ENCODE measurements around the gene TMA7B.
"Not testable (repeated sequence)": the region's sequence is repeated elsewhere in the genome, so short reads cannot be mapped to it uniquely, and the experiment has no call there.

TMA7B gene

DNA sequence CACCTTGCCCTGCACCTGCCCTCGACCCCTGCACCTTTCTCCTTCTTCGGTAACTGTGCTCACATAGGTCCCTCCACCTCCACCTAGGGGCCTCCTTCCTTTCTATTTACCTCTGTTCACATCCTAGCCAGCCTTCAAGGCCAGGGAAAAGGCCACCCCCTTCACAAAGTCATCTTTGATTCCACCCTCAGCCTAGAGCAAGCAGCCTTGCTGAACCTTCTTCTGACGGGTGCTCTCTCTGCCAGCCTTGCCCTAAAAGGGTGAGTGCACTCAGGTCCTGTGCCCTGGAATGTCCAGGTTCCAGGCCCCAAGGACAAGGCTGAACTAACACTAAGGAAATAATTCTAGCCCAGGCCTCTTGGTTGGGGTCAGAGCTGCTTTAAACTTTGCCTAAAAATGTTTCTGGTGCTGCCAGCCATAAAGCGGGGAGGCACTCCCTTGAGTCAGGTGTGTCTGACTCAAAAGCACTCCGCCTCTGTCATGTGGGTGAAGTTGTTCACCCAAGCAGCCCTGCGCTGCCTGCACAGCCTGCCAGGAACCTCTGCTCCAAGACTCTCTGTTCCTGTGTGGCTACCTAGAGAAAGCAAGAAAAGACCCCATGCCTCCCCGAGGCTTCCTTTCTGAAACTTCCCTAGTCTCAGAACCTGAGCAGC, 25.3 kb downstream of the TMA7B start:
- DNase-seq = no peak

DNA sequence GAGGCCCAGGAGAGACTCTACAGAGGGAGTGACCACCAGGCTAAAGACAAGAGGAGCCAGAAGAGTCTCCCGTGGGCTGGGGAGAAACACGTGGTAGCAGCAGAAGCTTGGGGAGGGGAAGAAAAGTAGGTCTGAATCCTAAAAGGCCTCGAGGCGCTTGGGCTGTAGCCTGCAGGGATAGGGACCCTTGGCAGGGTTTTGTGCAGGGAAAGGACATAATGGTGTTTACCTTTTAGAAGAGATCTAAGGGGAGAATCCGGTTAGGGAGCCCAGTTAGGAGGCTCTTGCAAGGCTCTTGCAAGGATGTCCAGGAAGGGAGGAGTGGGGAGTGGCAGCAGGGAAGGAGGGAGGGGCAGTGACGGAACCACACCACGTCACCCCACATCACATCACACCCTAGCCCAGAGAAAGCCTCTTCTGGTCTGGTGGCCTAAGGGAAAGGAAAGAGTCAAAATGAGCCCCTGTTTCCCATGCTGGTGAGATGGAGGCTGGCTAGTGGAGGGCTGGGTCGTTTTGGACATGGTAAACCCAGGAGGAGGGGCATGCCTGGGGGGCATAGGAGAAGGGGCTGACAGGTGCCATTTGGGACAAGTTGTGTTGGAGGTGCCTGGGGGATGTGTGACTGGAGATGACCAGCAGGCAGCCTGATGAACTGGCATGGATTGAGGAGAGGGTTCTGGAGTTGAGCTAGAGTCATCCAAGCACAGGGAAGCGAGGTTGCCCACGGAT, 28.4 kb downstream of the TMA7B start:
- DNase-seq = no peak

DNA sequence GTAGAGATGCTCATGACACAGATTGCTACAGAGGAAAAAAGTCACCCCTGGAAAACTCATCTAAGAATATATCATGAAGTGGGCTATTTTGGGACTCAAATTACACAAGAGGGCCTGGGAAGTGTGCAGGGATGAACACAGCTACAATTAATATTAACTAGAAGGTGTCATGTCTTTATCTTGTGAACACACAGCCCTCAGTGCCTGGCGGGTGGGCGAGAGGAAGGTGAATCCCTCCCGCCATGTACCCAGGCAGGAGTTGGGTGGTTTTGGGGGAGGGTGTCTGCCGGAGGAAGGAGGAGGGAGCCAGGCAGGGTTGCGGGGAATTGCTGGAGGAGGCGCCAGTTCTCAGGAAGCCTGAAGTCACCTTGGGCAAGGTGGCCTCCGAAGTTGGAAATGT, 29.4 kb downstream of the TMA7B start:
- DNase-seq = no peak

DNA sequence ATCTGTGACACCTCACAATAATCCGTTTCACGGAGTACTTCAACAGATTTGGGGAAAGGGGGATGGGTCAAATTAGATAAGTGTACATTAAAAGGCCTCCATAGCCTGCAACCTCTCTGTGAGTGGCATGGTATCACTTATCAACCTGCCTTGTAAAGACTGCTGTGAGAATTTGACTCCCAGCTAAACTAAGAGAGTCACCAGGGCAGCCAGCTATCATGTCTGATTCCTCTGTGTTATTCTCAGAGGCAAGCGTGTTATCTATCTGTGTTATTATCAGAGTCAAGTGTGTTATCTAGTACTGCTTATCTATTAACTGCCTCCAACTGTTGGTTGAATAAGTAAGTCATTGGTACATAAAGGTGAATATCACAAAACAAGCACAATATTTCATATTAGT, 30.5 kb downstream of the TMA7B start:
- DNase-seq = no peak

DNA sequence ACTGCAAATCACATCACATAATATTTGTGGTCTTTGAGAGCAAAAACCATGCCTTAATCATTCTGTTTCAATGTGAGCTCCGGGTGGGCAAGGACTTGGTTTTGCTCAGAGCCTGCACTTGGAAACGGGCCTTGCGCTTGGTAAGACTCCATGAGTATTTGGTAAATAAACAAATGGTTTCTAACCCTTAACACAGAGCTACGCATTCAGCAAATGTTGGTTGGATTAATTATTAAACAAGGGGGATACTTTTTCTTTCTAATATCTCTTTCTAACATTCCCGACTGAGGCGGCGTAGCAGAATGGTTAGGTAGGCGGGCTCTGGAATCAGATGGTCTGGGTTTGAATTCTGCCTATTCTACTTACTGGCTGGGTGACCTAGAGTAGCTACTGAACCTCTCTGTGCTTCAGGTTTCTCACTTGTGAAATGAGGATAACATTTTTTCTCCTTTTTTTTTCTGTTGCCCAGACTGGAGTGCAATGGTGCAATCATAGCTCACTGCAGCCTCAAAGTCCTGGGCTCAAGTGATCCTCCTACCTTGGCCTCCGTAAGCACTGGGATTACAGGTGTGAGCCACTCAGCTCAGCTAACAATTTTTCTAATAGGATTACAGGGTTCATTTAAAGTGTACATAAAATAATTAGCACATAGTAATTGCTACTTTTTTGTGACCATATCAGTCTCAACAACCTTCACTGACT, 31.1 kb downstream of the TMA7B start:
- DNase-seq = no peak

DNA sequence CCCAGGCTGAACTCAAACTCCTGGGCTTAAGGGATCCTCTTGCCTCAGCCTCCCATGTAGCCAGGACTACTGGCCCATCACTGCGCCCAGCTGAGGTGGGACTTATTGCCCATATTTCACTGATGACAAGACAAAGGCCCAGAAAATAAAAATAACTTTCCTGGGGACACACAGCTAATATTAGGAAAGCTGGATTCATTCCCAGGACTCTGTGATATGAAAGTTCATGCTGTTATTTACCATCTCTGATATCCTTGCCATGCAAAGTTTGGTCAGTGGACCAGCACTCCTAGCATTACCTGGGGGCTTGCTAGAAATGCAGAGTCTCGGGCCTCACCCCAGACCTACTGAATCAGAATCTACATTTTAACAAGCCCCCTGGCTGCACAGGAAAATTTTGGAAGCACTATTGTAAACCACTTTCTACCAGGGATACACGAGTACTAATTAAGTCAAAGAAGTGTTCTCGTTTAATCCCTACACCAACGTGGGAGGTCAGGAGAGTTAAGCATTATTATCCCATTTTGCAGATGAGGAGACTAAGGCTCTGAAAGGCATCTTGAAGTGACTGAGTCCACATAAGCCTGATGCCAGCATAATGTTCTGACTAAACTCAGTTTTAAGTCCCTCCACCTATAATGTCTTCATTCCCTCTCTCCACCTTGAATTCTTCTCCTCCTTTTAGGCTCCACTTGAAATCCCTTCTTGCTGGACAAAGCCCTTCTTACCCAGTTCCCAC, 32.1 kb downstream of the TMA7B start:
- no peak for DNase-seq

DNA sequence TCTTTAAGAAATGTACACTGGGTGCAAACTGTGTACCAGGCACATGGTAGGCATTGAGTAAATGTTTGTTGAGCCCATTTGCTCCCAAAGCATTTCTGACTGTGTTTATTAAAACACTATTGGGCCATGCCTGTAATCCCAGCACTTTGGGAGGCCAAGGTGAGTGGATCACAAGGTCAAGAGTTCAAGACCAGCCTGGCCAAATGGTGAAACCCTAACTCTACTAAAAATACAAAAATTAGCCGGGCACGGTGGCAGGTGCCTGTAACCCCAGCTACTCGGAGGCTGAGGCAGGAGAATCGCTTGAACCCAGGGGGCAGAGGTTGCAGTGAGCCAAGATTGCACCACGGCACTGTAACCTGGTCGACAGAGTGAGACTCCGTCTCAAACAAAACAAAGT, 32.7 kb downstream of the TMA7B start:
- DNase-seq = not testable (repeated sequence)

DNA sequence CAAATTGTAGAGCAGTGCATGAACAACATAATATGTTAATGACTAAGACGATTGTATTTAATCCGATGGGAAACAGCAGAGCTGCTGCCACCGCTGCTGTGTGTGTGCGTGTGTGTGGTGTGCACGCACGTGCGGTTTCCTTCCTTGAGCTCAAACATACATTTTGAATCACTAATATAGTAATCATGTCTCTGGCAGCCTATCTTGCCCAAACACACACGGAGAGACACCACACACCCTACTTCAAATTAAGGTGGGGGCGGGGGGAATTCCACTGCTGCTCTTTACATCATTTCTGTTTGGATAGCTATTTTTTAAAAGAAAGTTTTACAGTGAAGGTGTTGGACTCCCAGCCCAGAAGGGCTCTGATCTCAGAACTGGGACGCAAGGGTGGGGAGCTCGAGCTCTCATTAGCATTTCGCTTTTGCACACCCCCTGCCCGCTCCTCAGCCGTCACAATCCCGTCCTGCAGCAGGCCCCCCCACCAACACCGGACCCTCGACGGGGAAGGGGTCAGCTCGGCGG, 33.9 kb downstream of the TMA7B start:
- no peak for DNase-seq

DNA sequence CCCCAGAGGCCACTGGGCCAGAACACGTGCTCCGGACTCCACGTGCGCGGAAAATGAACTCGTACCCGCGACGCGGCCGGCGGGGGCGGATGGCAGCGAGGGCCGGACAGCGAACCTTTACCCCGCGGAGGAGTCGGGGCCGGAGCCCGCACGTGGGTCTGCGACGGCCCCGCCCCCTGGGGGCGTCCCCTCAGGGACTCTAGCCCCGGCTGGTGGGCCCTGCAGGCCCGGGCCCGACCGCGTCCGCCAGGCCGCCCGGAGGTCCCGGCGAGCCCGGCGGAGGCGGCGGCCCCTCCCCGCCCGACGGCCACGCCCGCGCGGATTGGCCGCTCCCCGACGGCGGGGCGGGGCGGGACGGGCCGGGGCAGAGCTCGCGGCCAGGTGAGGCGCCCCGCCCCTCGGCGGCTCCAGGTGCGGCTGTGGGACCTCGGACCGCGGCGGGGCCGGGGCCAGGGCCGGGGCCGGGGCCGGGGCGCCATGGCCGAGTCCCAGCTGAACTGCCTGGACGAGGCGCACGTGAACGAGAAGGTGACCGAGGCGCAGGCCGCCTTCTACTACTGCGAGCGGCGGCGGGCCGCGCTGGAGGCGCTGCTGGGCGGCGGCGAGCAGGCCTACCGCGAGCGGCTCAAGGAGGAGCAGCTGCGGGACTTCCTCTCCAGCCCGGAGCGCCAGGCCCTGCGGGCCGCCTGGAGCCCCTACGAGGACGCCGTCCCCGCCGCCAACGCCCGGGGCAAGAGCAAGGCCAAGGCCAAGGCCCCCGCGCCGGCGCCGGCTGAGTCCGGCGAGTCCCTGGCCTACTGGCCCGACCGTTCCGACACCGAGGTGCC, 34.6 kb downstream of the TMA7B start, which contains the start of gene FAM83F:
FAM83F (plus strand) TSS at position 389 of the 827 bp plus-strand sequence; CDS start at position 478, 89 bp downstream.
- DNase-seq = no peak

DNA sequence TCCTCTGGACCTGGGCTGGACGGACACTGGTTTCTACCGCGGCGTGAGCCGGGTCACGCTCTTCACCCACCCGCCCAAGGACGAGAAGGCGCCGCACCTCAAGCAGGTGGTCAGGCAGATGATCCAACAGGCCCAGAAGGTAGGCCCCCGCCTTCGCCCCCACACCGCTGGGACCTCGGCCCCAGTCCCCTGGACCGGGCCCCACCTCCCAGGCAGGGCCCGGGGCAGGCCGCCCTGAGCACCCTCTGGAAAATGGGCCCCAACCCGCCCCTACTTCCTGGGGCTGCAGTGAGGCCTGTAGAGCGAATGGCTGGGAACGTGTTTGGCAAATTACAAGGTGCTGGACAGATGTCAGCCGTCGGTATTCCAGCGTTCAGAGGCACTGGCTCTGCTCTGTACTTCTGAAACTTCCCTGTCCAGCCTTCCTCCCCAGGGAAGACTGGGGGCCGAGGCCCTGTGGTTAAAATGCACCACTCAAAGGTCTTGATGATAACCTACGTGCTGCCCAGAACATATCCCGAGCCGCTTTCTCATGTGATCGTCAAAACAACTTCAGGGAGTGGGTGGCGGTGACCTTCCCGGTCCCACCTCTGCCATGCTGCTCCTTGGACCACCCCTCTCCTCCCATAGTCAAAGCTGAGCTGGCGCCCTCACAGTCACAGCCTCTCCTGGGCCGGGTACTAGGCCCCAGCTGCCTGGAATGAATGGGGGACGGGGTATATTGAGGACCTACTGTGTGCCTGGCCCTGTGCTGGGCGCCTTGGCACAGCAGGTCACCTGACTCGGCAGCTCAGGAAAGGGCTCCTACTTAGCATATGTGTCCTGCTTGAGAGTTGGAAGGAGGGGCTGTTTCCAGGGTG, 35.4 kb downstream of the TMA7B start:
- no peak for DNase-seq

DNA sequence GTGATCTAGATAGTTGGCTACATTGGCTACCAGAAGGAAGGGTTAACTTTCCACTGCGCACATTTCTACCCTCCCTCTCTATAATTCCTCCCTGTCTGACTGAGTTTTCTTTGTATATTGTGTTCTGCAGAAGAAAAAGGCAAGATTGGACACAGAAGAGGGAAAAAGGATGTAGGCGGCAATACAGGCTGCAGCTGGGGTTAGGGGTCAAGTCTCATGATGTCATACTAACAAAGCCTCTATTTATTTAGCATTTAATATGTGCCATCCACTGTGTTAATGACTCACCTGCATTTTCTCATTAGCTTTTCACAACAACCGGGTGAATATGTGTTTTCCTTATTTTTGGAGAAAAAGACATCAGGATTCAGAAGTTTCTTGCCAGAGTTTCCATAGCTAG, 36.5 kb downstream of the TMA7B start:
- DNase-seq = no peak

DNA sequence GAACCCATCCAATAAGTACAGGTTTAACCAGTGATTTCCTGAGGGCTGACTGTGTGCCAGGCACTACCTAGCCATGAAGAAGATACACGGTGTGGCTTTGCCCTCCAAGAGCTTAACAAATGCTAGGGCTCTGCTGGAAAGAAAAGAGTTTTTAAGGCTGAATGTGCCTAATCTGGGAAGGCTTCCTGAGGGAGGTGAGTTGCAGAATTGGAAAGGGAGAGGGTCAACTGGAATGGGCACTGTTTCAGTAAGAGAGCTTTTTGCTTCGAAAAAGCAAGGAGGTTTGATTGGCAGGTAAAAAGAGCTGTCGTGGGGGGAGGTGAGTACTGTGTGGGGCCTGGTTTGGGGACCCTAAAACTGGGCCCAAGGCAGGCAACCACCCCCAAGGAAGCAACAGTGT, 37.2 kb downstream of the TMA7B start:
- no peak for DNase-seq

DNA sequence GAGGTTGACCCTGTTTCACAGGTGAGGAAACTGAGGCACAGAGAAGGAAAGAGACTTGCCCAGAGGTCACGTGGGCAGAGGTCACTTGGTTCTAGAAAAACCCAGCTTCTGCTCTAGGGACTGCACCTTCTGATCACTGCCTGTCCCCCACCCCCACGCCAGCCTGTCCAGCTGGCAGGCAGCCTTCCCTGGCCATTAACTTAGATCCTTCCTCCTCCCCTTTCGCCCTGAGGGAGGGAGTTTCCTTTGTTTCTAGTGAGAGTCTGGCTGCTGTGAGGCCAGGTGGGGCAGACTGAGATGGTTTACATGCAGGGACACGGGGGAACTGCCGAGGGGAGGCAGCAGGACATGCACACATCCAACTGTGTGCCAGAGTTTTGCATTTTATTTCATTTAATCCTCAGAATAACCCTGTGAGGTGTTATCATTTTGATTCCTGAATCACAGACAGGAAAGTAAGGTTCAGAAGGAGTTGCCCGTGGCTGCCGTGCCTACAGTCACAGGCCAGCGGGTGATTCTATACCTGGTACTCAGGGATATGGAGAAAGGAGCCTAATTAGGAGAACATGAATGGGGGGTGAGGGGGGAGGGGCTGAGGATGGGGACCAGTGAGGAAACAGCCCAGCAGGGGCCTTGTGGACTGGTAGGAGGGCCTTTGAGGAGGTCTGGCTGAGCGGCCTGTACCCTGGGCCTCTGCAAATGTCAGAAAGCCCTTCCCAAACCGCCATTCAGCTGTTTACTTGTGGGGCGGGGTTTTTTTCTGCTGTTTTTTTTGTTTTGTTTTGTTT, 37.9 kb downstream of the TMA7B start:
- DNase-seq = no peak

DNA sequence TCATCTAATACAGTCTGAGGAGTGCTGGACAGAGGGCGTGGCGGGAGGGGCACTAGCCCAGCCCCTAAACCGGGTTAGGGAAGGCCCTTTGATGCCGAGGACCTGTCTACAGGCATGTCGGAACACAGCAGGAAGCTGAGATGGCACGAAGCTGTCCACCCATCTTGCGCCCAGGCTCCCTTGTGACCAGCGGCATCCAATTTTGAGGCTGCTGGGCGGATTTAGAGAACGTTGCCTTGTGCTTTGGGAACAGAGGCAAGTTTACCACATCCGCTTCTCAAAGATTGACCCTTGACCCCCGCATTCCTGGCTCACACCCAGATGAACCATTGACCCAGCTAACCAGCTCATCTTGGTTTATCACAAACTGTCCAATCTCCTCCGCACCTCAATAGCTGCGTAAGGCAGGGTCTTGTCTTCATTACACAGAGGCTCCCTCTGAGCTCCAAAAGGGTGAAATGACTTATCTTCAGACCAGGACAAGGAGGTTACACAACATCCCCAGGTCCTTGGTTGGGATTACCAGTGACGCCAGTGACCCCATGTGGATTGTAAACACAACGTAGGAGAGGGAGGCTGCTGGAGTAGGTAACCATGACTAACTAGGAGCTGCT, 39.1 kb downstream of the TMA7B start:
- no peak for DNase-seq

DNA sequence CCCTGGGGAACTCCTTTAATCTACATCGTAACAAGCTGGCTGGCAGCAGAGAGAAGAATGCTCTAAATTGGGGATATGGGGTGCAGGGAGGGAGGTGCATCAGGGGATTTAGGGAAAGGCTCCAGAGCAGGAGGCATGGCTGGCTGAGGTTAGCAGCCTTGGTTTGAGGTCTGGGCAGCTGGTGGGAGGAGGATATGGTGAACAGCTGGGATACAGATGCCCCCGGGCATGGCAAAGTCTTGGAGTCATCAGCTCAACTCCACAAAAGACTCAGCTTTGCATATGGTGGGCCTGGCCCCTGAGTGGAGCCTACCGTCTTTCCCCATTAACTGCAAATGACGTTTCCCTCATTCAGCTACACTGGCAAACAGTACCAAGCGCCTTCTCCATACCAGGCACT, 40.0 kb downstream of the TMA7B start:
- DNase-seq = no peak

DNA sequence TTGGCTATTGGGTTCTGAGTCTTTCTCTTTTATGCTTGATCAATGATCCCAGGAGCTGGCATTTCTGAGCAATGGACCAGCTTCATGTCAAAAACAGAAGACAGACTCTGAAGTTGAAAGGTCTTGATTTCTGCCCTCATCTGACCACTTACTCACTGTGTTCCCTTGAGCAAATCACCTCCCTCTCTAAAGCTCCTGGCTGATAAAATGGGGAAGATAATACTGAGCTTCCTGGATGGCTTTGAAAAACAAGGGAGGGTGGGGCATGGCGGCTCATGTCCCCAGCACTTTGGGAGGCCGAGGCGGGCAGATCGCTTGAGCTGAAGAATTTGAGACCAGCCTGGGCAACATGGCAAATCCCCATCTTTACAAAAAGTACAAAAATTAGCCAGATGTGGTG, 40.9 kb downstream of the TMA7B start:
- no peak for DNase-seq

DNA sequence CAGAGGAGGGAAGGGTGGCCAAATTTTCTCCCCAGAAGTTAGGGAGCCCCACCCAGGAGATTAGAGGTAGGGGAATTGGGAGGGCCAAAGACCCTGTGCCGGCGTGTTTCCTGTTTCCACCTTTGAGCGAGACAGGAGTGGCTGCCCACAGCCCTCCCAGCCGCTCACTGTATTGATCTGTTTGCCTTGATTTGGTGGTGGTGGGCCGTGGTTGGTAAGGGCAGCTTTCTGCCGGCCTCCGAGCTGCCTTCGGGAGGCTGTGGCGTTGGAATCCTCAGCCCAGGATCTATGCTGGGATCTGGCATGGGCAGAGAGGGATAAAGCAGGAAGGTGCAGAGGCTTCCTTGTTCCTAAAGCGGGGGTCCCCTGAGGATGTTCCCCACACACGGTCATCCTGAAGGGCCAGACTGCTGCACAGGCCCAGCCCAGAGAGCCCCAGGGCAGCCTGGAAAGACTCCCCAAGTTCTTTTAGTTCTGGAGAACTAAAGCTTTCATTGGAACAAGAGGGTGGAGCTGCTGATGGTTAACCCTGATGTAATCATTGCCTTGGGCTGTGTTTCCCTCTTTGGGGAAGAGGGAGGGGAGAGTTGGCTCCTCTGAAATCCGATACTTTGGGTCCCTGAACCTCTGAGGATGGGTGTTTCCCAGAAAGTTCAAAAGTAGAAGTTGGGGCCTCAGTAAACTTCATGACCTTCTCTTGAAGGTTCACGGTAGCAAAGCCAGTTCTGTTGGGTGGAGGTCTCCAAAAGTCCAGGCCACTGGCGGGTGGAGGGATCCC, 41.8 kb downstream of the TMA7B start:
- DNase-seq = no peak

DNA sequence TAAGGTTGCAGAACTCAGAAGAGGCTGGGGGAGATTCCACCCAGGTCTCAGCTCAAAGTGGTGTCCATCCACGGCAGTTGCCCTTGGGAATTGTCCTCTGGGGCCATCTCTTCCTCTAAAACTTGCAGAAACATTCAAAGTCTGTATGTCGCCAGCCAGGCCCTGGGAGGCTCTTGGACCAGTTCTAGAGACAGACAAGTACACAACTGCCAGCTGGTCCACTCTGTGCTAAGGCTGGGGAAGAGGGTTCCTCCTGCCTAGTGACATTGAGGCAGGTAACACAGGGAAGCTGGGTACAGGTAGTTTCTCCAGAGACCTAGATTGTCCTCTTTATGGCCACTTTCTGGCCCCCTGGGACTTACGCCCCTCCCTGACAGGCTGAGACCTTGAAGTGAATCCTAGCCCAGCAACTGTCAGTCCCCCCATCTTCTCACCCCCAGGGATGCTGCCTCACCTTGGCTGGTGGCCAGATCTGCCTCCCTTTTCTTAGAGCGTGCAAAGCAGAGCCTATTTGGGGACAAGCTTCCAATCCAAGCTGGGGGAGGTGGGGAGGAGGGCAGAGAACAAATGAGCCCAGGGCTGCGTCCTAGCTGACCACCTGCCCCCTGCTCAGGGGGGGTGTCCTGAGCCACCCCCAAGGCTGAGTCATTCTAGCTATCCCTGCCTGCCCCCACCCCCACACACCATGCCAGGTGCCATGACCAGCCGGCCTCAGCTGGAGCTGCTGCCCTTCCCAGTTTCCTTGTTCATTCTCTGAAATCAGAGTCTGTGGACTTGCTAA, 42.9 kb downstream of the TMA7B start:
- no peak for DNase-seq
